KBM-7 (cell line): ENCODE data around the gene CATSPERE.

Experiments
- DNase-seq: peaks from one replicate; pipeline ENCODE4 v3.0.0-alpha.2; 2015
- in situ Hi-C: fragments of 300-500 bp; cut with MboI; formaldehyde crosslinking; loops from 2 replicates; pipeline ENCODE4 v1.14.3; 2020; ENCODE audit warnings: low sequenced_read_pairs, low pct_unique_long_range_greater_than_20kb, mixed read lengths

Gene CATSPERE

GRCh38 chr1:244601336-244601735 lies 140.3 kb downstream of the CATSPERE start:
- no peak for DNase-seq
- in situ Hi-C loops = loop anchor here (25.0 kb wide), 1 partner anchor 436 kb away; no protein-coding TSS in a partner anchor

GRCh38 chr1:244603498-244603897 lies 142.4 kb downstream of the CATSPERE start:
- in situ Hi-C loops = loop anchor here (25.0 kb wide), 1 partner anchor 434 kb away; no protein-coding TSS in a partner anchor

GRCh38 chr1:244605835-244606370 lies 144.8 kb downstream of the CATSPERE start:
- in situ Hi-C loops = loop anchor here (25.0 kb wide), 1 partner anchor 431 kb away; no protein-coding TSS in a partner anchor
- no peak for DNase-seq

More at GRCh38 chr1:244603498-244603897, 142.4 kb downstream of the CATSPERE start:
- peak; percentile 45 for DNase-seq

- DNase-seq = no peak
- in situ Hi-C loops = loop anchor here (25.0 kb wide), 1 partner anchor 423 kb away; no protein-coding TSS in a partner anchor
These were observed 153.2 kb downstream of the CATSPERE start for GRCh38 chr1:244614113-244614836.

- in situ Hi-C loops = loop anchor here (25.0 kb wide), 1 partner anchor 422 kb away; no protein-coding TSS in a partner anchor
- no peak for DNase-seq
These were observed 153.8 kb downstream of the CATSPERE start for GRCh38 chr1:244614879-244615278.

GRCh38 chr1:244615301-244615700 lies 154.2 kb downstream of the CATSPERE start:
- no peak for DNase-seq
- in situ Hi-C loops = loop anchor here (25.0 kb wide), 1 partner anchor 422 kb away; no protein-coding TSS in a partner anchor

- in situ Hi-C loops = no loop called here
- no peak for DNase-seq
These were observed 165.6 kb downstream of the CATSPERE start for GRCh38 chr1:244626709-244627108.

GRCh38 chr1:244628789-244629188 lies 167.7 kb downstream of the CATSPERE start:
- in situ Hi-C loops = no loop called here
- DNase-seq = no peak

- in situ Hi-C loops = no loop called here
- no peak for DNase-seq
These were observed 172.1 kb downstream of the CATSPERE start for GRCh38 chr1:244633140-244633539.

GRCh38 chr1:244634546-244634945 lies 173.5 kb downstream of the CATSPERE start:
- in situ Hi-C loops = no loop called here
- DNase-seq = no peak

GRCh38 chr1:244636488-244637259 lies 175.6 kb downstream of the CATSPERE start:
- in situ Hi-C loops = no loop called here

GRCh38 chr1:244639561-244639960 lies 178.5 kb downstream of the CATSPERE start:
- in situ Hi-C loops = no loop called here
- no peak for DNase-seq

More at GRCh38 chr1:244636488-244637259, 175.6 kb downstream of the CATSPERE start:
- DNase-seq = no peak

GRCh38 chr1:244640917-244641316 lies 179.8 kb downstream of the CATSPERE start:
- in situ Hi-C loops = no loop called here
- no peak for DNase-seq

GRCh38 chr1:244642526-244642925 lies 181.5 kb downstream of the CATSPERE start:
- no peak for DNase-seq
- in situ Hi-C loops = no loop called here

- DNase-seq = no peak
- in situ Hi-C loops = no loop called here
These were observed 181.9 kb downstream of the CATSPERE start for GRCh38 chr1:244642988-244643387.

GRCh38 chr1:244645414-244645813 lies 184.3 kb downstream of the CATSPERE start:
- in situ Hi-C loops = no loop called here
- no peak for DNase-seq

GRCh38 chr1:244645890-244646289 lies 184.8 kb downstream of the CATSPERE start:
- in situ Hi-C loops = no loop called here
- DNase-seq = no peak

- DNase-seq = no peak
- in situ Hi-C loops = no loop called here
These were observed 186.7 kb downstream of the CATSPERE start for GRCh38 chr1:244647819-244648218.

GRCh38 chr1:244651956-244652622 lies 191.0 kb downstream of the CATSPERE start:
- in situ Hi-C loops = no loop called here
- no peak for DNase-seq
